GM23248 (cell line): Measurements from ENCODE around the gene TNIP1.

Experiments used
- EZH2 ChIP-seq: fragments of 200-600 bp; sonication (generic); IDR thresholded peaks from 2 replicates; pipeline ENCODE4 v1.6.1; 2018; ENCODE audit warnings: antibody characterized with exemption, mild to moderate bottlenecking; ENCODE audit not compliant: insufficient read depth, poor library complexity, severe bottlenecking
- EZH2phosphoT487 ChIP-seq: fragments of 200-600 bp; sonication (generic); IDR thresholded peaks from 2 replicates; pipeline ENCODE4 v1.6.1; 2018; ENCODE audit warnings: antibody characterized with exemption, moderate library complexity, mild to moderate bottlenecking, low read depth; ENCODE audit not compliant: insufficient read depth

- TF ChIP-seq EZH2 (no peak), EZH2phosphoT487 (no peak)
Measured at GRCh38 chr5:150993422-150993821, 87.4 kb downstream of the TNIP1 start.
